Fibroblast of skin of left biceps (primary cell): Measurements from ENCODE around the gene LGALS12.

Experiments used
- DNase-seq, 2 experiments: peaks; one replicate each; pipeline ENCODE4 v3.0.0-alpha.2; 2013; ENCODE audit warnings: low read depth in 2 of 2

The LGALS12 gene

GRCh38 chr11:63505857-63506528, at the start of gene LGALS12:
TSS of gene LGALS12 (plus strand) at chr11:63506084. CDS start at chr11:63506459, 375 bp downstream.
- DNase-seq = no peak

- DNase-seq = no peak
Observed at GRCh38 chr11:63459586-63459985, 46.3 kb upstream of the LGALS12 start.

- no peak for DNase-seq
Observed at GRCh38 chr11:63462137-63462536, 43.7 kb upstream of the LGALS12 start.

GRCh38 chr11:63470311-63470710, 35.6 kb upstream of the LGALS12 start:
- DNase-seq = no peak

GRCh38 chr11:63472372-63472771, 33.5 kb upstream of the LGALS12 start:
- no peak for DNase-seq

- DNase-seq = no peak
Observed at GRCh38 chr11:63476618-63477017, 29.3 kb upstream of the LGALS12 start.

GRCh38 chr11:63478896-63479295, 27.0 kb upstream of the LGALS12 start:
- peak; percentile 41 to 44 for DNase-seq

GRCh38 chr11:63480039-63480438, 25.8 kb upstream of the LGALS12 start:
- no peak for DNase-seq

GRCh38 chr11:63485777-63486176, 20.1 kb upstream of the LGALS12 start:
- no peak for DNase-seq

GRCh38 chr11:63488789-63489188, 17.1 kb upstream of the LGALS12 start:
- no peak for DNase-seq

GRCh38 chr11:63489879-63490278, 16.0 kb upstream of the LGALS12 start:
- no peak for DNase-seq

- no peak for DNase-seq
Observed at GRCh38 chr11:63490551-63491239, 15.2 kb upstream of the LGALS12 start, which contains the start of gene PLAAT5. TSS of gene PLAAT5 (minus strand) at chr11:63491167. CDS start at chr11:63491034, 133 bp downstream.

- DNase-seq = no peak
Observed at GRCh38 chr11:63491240-63491587, 14.7 kb upstream of the LGALS12 start.

GRCh38 chr11:63491636-63492372, 14.1 kb upstream of the LGALS12 start:
- no peak for DNase-seq

- no peak for DNase-seq
Observed at GRCh38 chr11:63492441-63492840, 13.4 kb upstream of the LGALS12 start.

GRCh38 chr11:63493127-63493526, 12.8 kb upstream of the LGALS12 start:
- DNase-seq = no peak

GRCh38 chr11:63494975-63495374, 10.9 kb upstream of the LGALS12 start:
- no peak for DNase-seq

- no peak for DNase-seq
Observed at GRCh38 chr11:63499874-63500273, 6.0 kb upstream of the LGALS12 start.

GRCh38 chr11:63501236-63501635, 4.6 kb upstream of the LGALS12 start:
- no peak for DNase-seq

- DNase-seq = no peak
Observed at GRCh38 chr11:63502252-63502820, 3.5 kb upstream of the LGALS12 start.

- DNase-seq = no peak
Observed at GRCh38 chr11:63503492-63503891, 2.4 kb upstream of the LGALS12 start.

GRCh38 chr11:63504054-63504453, 1.8 kb upstream of the LGALS12 start:
- DNase-seq = no peak
